Measurements from ENCODE around the gene MORN5.

MORN5 gene

DNA sequence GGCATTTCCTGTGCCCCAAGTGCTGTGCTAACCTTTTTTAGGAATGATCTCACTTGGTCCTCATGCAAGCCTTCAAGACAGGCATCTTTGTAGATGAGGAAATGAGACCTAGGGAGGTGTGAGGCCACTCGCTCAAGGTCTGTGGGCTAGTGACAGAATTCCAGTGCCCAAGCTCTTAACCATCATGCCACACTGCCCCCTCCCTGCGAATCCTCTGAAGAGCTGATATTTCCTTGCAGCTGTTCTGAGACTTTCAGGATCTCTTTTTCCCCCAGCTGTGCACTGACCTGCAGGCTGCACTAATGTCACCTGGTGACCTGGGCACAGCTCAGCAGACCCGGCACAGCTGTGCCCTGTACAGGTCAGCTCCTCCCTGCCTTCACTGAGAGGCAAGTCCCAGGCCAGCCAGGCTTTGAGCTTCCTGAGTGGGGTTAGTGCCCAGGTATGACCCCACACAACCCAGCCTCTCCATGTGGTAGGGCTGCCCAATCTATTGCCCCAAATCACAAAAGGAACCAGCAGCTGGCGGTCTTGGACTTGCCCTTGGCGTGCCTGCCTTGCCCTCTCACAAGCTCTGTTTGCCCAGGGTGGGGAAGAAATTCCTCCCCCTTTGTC, 32.7 kb downstream of the MORN5 start:
- no peak for DNase-seq (ENCODE audit: low read depth)

DNA sequence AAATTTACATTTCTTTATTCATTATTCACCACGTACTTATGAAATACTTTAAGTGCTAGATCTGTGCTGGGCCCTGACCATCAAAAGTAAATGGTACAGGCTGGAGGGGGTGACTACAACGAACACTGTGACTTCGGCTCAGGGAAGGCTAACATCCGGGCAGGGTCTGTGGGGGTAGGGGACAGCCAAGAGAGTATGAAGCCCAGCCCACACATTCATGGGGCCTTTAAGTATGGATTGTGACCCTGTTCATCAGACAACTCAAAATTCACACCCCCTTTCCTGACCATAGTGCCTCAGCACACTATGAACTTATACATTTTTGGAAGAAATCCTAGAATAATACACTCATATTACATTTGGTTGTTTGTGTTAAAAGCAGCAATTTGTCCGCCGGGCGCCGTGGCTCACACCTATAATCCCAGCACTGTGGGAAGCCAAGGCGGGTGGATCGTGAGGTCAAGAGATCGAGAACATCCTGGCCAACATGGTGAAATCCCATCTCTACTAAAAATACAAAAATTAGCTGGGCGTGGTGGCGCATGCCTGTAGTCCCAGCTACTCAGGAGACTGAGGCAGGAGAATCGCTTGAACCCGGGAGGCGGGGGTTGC, 33.3 kb downstream of the MORN5 start:
- DNase-seq (ENCODE audit: low read depth) = no peak

DNA sequence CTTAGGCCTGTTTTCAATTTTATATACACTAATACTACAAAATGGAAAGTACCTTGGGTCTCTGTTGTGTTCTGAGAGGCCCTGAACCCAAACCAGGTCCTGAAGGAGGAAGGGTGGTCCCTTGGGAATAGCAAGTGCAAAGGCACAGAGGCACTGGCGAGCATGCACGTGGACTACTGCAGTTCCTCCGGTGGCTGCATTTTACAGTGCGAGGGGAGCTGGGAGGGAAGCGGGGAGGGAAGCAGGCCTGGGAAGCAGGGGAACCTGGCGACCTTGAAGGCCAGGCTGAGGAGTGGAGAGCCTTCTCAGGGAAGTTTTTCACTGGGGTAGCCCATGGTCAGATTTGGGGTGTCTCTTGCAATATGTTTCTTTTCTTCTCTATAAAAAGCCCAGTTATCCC, 33.9 kb downstream of the MORN5 start:
- no peak for DNase-seq (ENCODE audit: low read depth)

DNA sequence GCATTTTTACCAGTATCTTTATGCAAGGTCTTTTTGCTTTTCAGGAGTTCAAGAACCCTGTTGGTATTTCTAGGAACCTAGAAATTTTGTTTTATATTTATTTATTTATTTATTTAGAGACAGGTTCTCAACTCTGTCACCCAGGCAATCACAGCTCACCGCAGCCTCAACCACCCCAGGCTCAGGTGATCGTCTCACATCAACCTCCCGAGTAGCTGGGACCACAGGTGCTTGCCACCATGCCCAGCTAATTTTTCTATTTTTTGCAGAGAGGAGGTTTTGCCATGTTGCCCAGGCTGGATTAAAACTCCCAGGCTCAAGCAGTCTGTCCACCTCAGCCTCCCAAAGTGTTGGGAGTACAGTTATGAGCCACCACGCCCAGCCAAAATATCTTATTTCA, 36.2 kb downstream of the MORN5 start:
- DNase-seq (ENCODE audit: low read depth) = no peak

DNA sequence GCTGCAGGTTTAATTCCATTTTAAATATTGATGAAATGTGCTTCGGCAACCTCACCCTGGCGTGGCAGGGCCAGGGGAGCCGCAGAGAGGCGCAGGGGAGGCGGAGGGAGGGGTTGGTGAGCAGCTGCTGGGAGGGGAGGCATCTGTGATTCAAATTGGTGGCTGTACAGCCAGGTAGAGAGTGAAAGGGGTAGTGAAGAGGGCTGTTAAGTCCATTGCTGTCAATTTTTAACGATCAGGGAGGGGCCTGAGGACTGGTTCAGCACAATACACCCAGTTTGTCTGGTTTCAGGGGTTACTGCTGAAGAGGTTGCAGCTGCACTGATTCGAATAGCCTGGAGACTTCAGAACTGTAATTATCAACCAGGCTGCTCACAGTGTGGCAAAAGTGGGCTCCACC, 37.7 kb downstream of the MORN5 start:
- no peak for DNase-seq (ENCODE audit: low read depth)

DNA sequence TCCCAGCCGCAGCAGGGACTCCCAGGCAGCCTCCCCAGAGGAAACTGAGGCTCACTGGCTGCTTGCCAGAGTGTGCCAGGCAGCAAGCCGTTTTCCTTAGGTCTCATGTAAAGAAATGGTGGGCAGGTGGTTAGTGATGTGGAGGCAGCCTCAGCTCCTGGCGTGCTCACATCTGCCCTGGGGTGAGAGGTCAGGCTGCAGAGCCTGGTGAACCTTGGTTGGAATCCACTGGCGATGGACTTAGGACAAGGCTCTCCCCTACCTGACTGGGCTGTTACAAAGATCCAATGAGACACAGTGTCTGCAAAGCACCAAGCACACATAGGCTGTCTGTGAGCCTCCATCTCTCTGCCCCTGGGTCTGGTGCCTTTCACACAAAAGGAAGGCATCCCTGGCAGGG, 38.2 kb downstream of the MORN5 start:
- DNase-seq (ENCODE audit: low read depth) = no peak

DNA sequence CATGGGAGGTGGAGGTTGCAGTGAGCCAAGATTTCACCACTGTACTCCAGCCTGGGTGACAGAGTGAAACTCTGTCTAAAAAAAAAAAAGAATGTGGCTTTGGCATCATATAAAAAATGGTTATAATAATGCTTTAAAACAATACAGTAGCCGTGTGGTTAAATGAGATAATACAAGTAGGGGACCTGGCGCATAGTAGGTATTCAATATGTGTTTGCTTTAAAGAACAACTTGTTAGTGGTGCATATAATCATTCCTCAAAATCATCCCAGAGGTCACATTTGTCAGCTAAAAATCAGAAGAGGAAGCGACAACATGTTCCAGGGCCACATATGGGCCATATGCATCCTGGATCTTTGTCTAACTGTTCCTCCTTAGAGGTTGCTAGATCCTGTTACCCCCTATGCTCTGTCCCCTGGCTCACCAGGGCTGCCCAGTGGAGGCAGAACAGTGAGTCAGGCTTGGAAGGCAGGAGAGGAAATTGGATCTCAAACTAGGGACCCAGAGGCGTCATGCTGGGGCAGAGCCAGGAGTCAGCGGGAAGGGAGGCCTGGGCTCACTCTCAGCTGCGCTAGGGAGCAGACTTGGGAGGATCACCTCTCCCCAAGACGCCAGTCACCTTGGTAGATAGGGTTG, 41.4 kb downstream of the MORN5 start:
- DNase-seq (ENCODE audit: low read depth) = no peak

DNA sequence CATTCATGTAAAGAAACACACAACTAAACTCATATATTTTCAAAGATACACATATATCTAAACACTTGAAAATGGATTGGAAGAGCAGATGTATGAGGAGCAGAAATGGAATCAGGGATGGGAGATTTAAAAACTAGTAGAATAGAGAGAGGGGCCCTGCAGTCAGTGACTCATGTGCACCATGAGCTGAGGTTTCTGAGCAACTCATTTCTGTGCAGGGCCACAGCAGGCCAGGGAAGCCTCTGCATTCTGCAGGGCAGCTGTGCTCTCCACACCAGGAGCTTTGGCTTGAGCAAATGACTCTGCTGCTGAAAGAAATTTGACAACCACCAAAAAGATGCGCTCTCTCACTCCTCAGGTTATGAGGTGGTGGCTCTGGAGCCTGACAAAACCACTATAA, 41.9 kb downstream of the MORN5 start:
- DNase-seq (ENCODE audit: low read depth) = no peak

DNA sequence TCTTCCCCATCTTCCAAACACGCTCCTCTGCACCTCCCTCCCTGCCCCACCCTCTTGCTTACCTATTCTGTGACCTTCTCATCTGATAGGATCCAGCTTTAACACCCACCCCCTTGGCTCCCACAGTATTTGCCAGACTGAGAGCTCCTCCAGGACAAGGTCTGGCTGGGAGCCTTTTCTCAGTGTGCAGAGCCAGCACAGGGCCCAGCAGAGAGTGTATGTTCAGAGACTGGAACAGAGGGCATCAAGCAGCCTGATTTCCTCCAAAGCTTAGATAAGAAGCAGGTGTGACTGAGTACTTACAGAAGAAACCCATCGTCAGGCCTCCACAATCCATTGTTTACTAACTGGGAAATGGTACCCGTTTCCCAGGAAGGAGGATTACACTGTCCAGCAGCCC, 42.4 kb downstream of the MORN5 start:
- no peak for DNase-seq (ENCODE audit: low read depth)

DNA sequence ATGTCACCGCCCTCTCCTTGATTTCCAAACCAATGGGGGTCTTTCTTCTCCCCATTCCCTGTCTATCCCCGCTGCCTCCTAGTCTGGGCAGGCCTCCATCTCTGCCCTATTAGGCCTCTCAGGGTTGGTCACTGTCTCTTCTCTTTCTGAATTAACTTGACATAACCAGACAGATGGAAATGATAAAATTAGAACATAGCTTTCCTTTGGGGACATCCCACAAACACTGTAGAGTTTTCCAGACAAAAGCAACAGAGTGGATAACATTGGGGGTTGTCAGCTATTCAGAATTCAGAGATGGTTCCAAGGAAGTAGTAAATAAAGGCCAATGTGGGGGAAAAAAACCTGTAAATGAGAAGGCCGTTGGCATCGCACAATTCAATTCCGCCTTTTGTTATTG, 44.3 kb downstream of the MORN5 start:
- no peak for DNase-seq (ENCODE audit: low read depth)

DNA sequence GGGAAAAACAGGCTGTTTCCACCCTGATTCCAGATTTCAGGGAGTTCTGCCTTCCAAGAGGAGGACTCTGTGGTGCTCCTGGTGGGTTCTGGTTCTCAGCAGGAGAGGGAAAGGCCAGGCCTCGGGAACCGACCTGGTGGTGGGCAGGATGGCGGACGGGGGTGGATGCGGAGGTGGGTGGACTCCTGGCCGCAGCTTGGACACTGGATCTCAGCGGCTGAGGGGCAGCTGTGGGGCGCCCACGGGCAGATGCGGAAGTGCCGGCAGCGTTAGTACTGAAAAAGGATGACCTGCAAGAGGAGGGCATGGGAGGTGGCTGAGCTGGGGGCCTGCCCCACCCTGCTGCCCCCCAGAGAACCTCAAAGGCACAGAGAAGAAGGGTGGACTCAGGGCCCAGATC, 44.8 kb downstream of the MORN5 start:
- no peak for DNase-seq (ENCODE audit: low read depth)

DNA sequence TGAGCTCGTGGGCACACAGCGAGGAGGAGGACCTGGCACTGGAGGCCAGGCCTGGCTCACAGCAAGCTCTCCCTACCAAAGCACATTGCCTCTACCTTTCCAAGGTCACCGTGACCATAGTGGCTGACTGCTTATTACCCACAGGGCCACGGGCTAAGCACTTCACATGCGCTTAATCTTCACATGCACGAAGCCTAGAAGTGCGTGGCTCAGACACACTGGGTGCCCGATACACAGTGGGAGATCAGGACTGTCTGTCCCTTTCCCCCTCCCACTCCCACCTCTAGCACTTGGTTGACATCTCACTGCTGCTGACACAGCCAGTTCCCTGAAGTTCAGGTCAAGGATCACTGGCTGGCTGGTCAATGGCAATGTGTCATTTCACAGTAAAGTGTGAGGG, 45.5 kb downstream of the MORN5 start:
- no peak for DNase-seq (ENCODE audit: low read depth)

DNA sequence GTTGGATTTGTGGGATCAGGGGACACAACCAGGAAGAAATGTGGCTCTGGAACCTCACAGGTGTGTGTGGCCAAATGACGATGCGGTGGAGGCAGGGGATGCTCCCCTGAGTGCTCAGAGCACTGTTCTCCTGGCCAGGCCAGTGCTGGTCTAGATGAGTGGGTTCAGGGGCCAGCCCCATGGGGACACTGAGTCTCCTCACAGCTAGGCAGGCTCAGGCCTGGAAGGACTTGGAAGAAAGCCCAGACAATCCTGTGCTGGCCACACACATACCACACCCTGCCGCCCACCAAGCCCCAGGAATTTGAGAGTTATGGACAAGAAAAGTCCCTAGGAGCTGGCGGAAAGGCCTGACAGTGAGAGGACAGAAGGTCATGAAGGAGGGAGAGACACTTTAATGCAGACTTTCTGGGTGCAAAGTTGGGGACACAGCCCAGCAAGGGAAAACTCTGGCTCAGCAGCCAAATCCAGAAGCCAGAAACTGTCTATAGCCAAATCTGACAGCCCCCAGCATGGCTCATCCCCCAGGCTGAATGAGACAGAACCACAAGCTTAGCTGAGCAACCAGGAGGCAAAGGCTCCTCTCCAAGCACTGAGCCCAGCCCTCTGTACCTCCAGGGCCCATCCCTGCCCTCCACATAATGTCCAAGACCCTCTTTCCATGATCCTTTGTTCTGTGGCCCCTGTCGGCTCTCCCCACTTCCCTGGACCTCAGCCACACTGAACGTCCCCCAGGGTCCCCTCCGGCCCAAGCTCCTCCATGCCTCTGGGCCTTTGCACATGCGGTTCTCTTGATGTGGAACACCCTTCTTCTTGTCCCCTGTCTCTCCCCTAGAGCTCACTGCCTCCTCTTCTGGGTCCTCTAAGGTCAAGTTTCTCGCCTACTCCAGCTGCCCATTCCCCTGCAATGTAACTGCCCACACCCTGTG, 46.7 kb downstream of the MORN5 start:
- no peak for DNase-seq (ENCODE audit: low read depth)

DNA sequence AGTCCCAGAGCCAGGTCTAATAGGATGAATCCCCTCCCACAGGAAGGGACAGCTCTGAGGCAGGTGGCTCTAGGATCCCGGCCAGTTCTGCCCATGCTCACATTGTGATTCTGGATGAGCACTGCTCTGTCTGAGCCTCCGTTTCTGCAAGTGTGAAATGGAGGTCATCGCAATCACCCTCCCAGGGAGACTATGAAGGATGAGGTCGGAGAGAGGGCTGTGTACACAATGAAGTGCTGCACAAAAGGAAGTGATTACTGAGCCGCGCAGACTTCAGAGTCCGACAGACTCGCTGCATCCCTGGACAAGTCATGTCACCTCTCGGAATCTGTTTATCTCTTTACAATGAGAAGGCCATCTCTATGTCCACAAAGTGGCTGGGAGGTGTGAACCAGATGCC, 47.4 kb downstream of the MORN5 start:
- DNase-seq (ENCODE audit: low read depth) = no peak

DNA sequence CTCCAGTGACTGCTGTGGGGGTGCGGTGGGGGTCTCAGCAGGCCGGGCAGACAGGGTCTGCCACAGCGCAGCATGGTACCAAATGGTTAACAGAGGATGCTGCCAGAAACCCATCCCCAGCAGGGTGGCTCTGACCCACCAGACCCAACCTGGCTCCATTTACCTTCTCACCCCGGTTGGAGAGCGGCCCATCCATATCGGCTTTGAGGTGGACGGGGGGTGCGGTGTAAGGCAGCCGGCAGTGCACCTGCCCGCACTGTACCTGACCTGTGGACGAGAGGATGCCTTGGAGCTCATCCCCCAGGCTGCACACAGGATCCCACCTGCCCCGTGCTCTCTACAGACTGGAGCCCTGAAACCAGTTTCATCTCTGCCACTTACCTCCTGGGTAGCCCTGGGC, 49.7 kb downstream of the MORN5 start:
- DNase-seq (ENCODE audit: low read depth) = no peak

DNA sequence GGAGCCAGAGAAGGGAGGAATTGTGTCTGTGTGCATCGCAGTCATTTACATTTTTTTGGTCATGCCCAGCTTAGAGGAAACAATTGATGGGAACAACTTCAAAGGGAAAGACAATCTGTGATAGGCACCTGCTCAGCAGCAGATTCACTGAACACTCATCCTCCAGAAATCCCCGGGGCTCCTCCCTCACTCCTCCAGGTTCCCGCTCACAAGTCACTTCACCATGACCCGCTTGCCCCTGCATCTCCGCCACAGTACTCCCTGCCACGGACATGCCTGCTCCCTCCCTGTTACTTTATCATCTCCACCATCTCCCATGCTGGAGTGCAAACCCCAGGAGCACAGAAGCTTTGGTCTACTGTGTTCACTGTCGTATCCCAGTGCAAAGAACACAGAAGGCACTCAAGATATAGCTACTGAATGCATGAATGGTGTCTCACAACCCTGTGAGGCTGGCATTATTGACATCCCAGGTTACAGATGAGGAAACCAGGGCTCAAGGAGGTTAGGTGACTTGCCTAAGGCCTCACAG, 52.8 kb downstream of the MORN5 start:
- no peak for DNase-seq (ENCODE audit: low read depth)

DNA sequence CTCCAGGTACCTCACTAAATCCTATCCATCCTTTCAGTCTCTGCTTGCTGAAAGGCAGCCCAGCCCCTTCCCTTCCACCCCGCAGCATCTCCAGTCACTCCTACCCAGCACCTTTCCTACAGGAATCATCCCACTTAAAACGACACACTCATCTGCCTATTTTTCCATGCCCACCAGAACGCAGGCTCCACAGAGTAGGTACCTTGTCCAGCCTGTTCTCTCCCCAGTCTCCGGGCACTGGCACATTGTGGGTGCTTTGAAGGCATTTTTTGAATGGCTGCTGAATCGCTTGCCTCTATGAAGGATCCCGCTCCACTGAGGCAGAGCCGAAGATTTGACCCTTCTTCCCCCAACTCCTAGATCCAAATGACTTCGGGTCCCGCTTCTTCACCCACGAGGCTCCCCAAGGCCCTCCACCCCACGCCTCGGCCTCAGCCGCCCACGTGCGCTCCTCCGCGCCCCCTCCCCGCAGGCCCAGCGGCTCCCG, 53.4 kb downstream of the MORN5 start:
- no peak for DNase-seq (ENCODE audit: low read depth)

DNA sequence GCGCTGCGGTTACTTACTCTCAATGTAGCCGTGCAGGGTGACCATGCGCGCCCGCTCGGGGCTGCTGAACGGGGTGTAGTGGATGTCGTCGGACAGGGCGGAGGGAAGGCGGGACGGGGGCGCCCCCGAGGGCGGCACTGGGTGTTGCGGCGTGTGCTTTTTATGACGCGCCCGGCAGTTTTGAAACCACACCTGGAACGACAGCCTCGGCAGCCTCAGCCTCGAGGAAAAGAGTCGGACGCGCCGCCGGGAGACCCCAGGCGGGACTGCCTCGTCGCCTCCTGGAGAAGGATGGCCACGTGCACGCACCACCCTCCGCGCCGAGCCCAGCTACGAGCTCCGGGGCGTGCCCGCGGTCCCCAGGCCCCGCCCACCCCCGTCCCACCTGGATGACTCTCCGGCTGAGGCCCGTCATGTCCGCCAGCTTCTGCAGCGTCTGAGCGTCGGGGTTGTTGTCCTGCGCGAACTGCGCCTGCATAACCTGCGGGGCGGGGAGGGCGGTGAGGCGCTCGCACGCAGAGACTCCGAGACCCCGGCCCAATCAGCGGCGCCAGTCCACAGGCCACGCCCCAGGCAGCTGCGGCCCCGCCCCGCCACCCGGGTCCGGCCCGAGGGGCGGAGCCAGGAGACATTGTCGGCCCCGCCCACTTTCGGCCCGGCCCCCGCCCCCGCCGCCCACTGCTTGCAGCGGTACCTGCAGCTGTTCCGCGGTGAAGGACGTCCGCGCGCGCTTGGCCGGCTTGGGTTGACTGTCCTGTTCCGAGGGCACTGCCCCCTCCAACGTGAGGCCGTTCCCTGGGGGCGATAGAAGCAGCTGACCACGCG, 54.1 kb downstream of the MORN5 start:
- peak; percentile 26 for DNase-seq (ENCODE audit: low read depth)

DNA sequence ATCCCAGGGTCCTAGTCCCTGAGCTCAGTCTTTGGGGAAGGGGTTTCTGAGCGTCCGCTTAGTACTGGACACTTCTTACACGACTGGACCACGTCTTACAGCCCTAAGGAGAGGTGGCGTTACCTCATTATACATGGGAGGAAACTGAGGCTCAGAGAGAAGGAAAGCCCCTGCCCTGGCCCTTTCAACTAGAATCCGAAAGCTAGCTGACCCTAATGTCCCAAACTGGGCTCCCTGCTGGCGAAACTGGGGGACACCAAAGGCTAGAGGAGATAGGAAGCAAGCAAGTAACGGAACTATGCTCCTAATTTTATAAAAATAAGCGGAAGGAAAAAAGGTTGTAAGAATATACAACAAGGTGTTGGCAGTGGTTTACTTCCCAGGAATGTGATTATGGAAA, 54.8 kb downstream of the MORN5 start:
- DNase-seq (ENCODE audit: low read depth) = no peak

DNA sequence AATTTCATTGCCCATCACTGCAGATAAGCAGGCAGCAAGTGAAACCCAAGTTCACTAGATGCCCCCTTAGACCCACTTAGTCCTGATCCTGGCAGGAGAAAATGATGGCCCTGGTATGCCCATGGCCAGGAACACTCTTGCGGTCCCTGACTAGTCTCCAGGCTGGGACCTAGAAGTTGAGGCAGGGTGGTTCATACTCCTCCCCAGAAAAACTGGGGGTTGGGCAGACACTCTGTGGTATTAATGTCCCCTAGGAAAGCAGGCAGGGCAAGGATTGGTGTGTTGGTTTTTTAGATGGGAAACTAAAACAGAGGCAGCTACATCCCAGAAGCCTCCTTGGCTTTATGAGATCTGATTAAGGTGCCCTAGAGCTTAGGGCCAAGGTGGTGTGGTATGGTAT, 56.0 kb downstream of the MORN5 start:
- no peak for DNase-seq (ENCODE audit: low read depth)

DNA sequence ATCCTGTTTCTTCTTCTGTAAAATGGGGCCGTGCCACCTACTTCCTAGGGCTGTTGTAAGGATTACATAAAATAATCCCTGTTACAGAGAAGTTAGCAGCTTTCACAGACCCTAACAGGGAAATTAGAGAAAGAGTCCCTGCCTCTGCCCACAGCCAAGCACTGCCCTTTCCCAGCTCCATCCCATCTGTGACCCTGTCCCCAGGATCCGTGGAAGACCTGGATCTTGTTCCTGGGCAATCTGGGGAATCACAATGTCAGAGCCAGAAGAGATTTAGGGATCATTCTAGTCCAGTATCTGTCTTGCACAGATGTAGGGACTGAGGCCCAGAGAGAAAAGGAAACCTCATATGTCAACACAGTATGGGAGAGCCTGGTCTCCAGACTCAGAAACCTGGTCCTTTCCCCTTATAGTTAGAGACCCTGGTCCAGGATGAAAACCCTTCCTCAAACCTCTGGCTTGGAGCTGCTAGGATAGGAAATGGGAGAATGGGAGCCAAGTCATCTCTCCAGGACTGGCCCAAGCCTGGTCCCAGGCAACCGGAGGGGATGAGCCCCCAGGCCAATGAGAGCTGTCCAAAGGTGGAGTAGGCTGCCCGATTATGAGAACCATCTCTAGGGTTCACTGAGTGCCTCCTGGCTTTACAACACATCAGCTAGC, 56.6 kb downstream of the MORN5 start:
- DNase-seq (ENCODE audit: low read depth) = no peak

Measured in stimulated activated CD8-positive, alpha-beta memory T cell treated with anti-CD3 and anti-CD28 coated beads, Interleukin-4, amount 100 ng/mL, for 24 hours (primary cell).